CD14-positive monocyte (primary cell): ENCODE measurements around the gene PRR5. TPM values are rescaled to one million over a fixed set of nuclear protein-coding genes. Genes with fewer than 3 reads are reported as not detected.

Source experiments
- DNase-seq, 3 donors: peaks; one replicate each; pipeline ENCODE4 v3.0.0-alpha.2; 2011 to 2022
- H2AFZ ChIP-seq: 2 replicates; pipeline ENCODE4 v1.6.0; 2012; ENCODE audit warnings: mild to moderate bottlenecking, low read depth, low read length, inconsistent platforms; ENCODE audit not compliant: insufficient read depth, poor library complexity, severe bottlenecking
- H3K27ac ChIP-seq, 2 donors: 1 replicate in 1 of 2; 2 replicates in 1 of 2; pipeline ENCODE4 v1.5.1; 2012 to 2013; ENCODE audit warnings: low read length in 2 of 2, control low read depth in 1 of 2, inconsistent platforms in 1 of 2, low read depth in 1 of 2, mild to moderate bottlenecking in 1 of 2
- H3K27me3 ChIP-seq, 2 donors: one replicate each; pipeline versions ENCODE4 v1.6.0 to v1.6.1; 2011 to 2013; ENCODE audit warnings: low read length in 2 of 2; ENCODE audit not compliant: control insufficient read depth in 2 of 2, insufficient read depth in 2 of 2
- H3K36me3 ChIP-seq, 2 donors: replicated peaks in 1 of 2; 1 replicate in 1 of 2; 2 replicates in 1 of 2; pipeline versions ENCODE4 v1.5.1 to v1.6.1; 2012 to 2013; ENCODE audit warnings: low read length in 2 of 2, control low read depth in 1 of 2, inconsistent platforms in 1 of 2, mild to moderate bottlenecking in 1 of 2; ENCODE audit not compliant: insufficient read depth in 2 of 2, control insufficient read depth in 1 of 2
- H3K4me1 ChIP-seq, 2 donors: 1 replicate in 1 of 2; 2 replicates in 1 of 2; pipeline versions ENCODE4 v1.5.1 to v1.6.1; 2012 to 2013; ENCODE audit warnings: low read length in 2 of 2, control low read depth in 1 of 2, inconsistent platforms in 1 of 2, mild to moderate bottlenecking in 1 of 2, moderate library complexity in 1 of 2; ENCODE audit not compliant: insufficient read depth in 2 of 2, control insufficient read depth in 1 of 2
- H3K4me2 ChIP-seq: replicated peaks from 2 replicates; pipeline ENCODE3; 2012; ENCODE audit warnings: low read length, moderate library complexity, mild to moderate bottlenecking; ENCODE audit not compliant: poor library complexity, severe bottlenecking; ENCODE audit errors: extremely low read depth
- H3K4me3 ChIP-seq, 3 experiments: fragments of 200-600 bp in 1 of 3; sonication (generic) in 1 of 3; replicated peaks in 1 of 3; 1 replicate in 2 of 3; 2 replicates in 1 of 3; pipeline ENCODE4 v1.5.1; 2011 to 2013; ENCODE audit warnings: low read length in 3 of 3, mild to moderate bottlenecking in 3 of 3, control low read depth in 2 of 3, low read depth in 2 of 3, inconsistent platforms in 1 of 3, moderate library complexity in 1 of 3
- H3K79me2 ChIP-seq: 2 replicates; pipeline ENCODE4 v1.6.0; 2012; ENCODE audit warnings: mild to moderate bottlenecking, control low read depth, inconsistent platforms, low read length, moderate library complexity; ENCODE audit not compliant: insufficient read depth
- H3K9ac ChIP-seq: 2 replicates; pipeline ENCODE4 v1.6.0; 2017; ENCODE audit warnings: low read length, mild to moderate bottlenecking; ENCODE audit not compliant: insufficient read depth, poor library complexity, severe bottlenecking
- H3K9me3 ChIP-seq, 2 donors: replicated peaks in 1 of 2; 1 replicate in 1 of 2; 2 replicates in 1 of 2; pipeline versions ENCODE4 v1.5.1 to v1.6.1; 2012 to 2013; ENCODE audit warnings: low read length in 2 of 2, control low read depth in 1 of 2; ENCODE audit not compliant: control insufficient read depth in 1 of 2, insufficient read depth in 1 of 2
- H4K20me1 ChIP-seq: 2 replicates; pipeline ENCODE4 v1.6.0; 2012; ENCODE audit warnings: mild to moderate bottlenecking, low read length, control low read depth, moderate library complexity; ENCODE audit not compliant: insufficient read depth
- H3K27ac Mint-ChIP-seq, 7 donors: one replicate each; pipeline ENCODE4 v1.8.0; 2020; ENCODE audit warnings: mild to moderate bottlenecking in 7 of 7, mixed read lengths in 7 of 7, moderate library complexity in 6 of 7, inconsistent platforms in 2 of 7
- H3K27me3 Mint-ChIP-seq, 3 donors: one replicate each; pipeline ENCODE4 v1.8.0; 2021 to 2022; ENCODE audit warnings: low read depth in 3 of 3, mild to moderate bottlenecking in 3 of 3, mixed read lengths in 3 of 3, moderate library complexity in 3 of 3, inconsistent platforms in 1 of 3
- H3K36me3 Mint-ChIP-seq, 2 donors: one replicate each; pipeline ENCODE4 v1.8.0; 2020; ENCODE audit warnings: mixed read lengths in 2 of 2, inconsistent platforms in 1 of 2, mild to moderate bottlenecking in 1 of 2
- H3K4me1 Mint-ChIP-seq: one replicate; pipeline ENCODE4 v1.8.0; 2020; ENCODE audit warnings: mild to moderate bottlenecking, mixed read lengths
- H3K4me3 Mint-ChIP-seq, 2 donors: one replicate each; pipeline ENCODE4 v1.8.0; 2020; ENCODE audit warnings: mild to moderate bottlenecking in 2 of 2, mixed read lengths in 2 of 2, moderate library complexity in 1 of 2
- H3K9me3 Mint-ChIP-seq, 7 donors: one replicate each; pipeline ENCODE4 v1.8.0; 2020 to 2022; ENCODE audit warnings: mixed read lengths in 7 of 7, mild to moderate bottlenecking in 6 of 7, moderate library complexity in 6 of 7, inconsistent platforms in 2 of 7
- WGBS: methylation state at CpG from one replicate; pipeline ENCODE4 v1.1.5; 2013; ENCODE audit warnings: missing lambda C conversion rate; ENCODE audit not compliant: insufficient coverage; 5-methylcytosine and 5-hydroxymethylcytosine counted together
- intact Hi-C, 2 donors: fragments of 100-400 bp; cut with micrococcal nuclease; formaldehyde crosslinking; loops; one replicate each; pipeline versions ENCODE4 v1.15.0 to v1.15.1; 2023
- polyA plus RNA-seq, 3 donors: library from polyadenylated mRNA; depleted of rRNA in 1 of 3; unstranded in 2 of 3; stranded (reverse) in 1 of 3; fragments of 300-500 nt in 2 of 3; fragments of >200 nt in 1 of 3; fragmentation: Illumina TruSeq in 2 of 3; gene quantifications; 1 replicate in 2 of 3; 2 replicates in 1 of 3; pipeline ENCODE4 v1.2.3, GENCODE V29; 2012 to 2021
- TF ChIP-seq, protein P1 (sequence below): fragments of 200-600 bp; IDR thresholded peaks from one replicate; pipeline ENCODE4 v1.8.0; 2022; ENCODE audit warnings: antibody characterized with exemption, mild to moderate bottlenecking

Gene PRR5
- polyA plus RNA-seq, 3 donors = 0.66 to 1.5 (median 1.2) TPM

- 90% methylated on average over 4 of the region's 5 CpGs for WGBS
- H3K4me1 ChIP-seq = no peaks in the 10 kb centered on the region
- H2AFZ ChIP-seq = no peak overlapping the region
- no peaks in the 10 kb centered on the region for H3K27me3 ChIP-seq
- peaks cover 9 to 13% of the 10 kb centered on the region in 2 donors for H3K9me3 ChIP-seq
- intact Hi-C loops = no loop called here
- no peak overlapping the region for H3K9ac ChIP-seq
- Mint-ChIP-seq H3K4me3 (no peak overlapping the region), H3K9me3 (peaks cover 3 to 21% (median 8%) of the 10 kb centered on the region in 7 donors), H3K4me1 (no peaks in the 10 kb centered on the region), H3K27ac (no peak overlapping the region), H3K27me3 (peaks cover 0 to 8% (median 6%) of the 10 kb centered on the region in 3 donors), H3K36me3 (no peaks in the 10 kb centered on the region)
- TF ChIP-seq, protein P1, sequence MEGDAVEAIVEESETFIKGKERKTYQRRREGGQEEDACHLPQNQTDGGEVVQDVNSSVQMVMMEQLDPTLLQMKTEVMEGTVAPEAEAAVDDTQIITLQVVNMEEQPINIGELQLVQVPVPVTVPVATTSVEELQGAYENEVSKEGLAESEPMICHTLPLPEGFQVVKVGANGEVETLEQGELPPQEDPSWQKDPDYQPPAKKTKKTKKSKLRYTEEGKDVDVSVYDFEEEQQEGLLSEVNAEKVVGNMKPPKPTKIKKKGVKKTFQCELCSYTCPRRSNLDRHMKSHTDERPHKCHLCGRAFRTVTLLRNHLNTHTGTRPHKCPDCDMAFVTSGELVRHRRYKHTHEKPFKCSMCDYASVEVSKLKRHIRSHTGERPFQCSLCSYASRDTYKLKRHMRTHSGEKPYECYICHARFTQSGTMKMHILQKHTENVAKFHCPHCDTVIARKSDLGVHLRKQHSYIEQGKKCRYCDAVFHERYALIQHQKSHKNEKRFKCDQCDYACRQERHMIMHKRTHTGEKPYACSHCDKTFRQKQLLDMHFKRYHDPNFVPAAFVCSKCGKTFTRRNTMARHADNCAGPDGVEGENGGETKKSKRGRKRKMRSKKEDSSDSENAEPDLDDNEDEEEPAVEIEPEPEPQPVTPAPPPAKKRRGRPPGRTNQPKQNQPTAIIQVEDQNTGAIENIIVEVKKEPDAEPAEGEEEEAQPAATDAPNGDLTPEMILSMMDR = no peak
- no peak overlapping the region for H3K27ac ChIP-seq
- no peak overlapping the region for H3K4me3 ChIP-seq
- DNase-seq = no peak
- H4K20me1 ChIP-seq = no peaks in the 10 kb centered on the region
- H3K79me2 ChIP-seq = no peaks in the 10 kb centered on the region
- no peak overlapping the region for H3K4me2 ChIP-seq
- H3K36me3 ChIP-seq = no peaks in the 10 kb centered on the region
Observed at GRCh38 chr22:44775862-44776261, 73.9 kb downstream of the PRR5 start.

- Histone ChIP-seq H3K27ac (no peak overlapping the region), H3K4me1 (no peaks in the 10 kb centered on the region), H3K79me2 (no peaks in the 10 kb centered on the region), H2AFZ (no peak overlapping the region), H3K27me3 (no peaks in the 10 kb centered on the region), H3K4me2 (no peak overlapping the region), H4K20me1 (no peaks in the 10 kb centered on the region), H3K9ac (no peak overlapping the region), H3K9me3 (peaks cover 9 to 13% of the 10 kb centered on the region in 2 donors), H3K36me3 (no peaks in the 10 kb centered on the region), H3K4me3 (no peak overlapping the region)
- H3K4me1 Mint-ChIP-seq = no peaks in the 10 kb centered on the region
- H3K27me3 Mint-ChIP-seq = peaks cover 0 to 8% (median 6%) of the 10 kb centered on the region in 3 donors
- no peaks in the 10 kb centered on the region for H3K36me3 Mint-ChIP-seq
- intact Hi-C loops = no loop called here
- WGBS = 93% methylated on average over 8 of the region's 16 CpGs
- H3K4me3 Mint-ChIP-seq = no peak overlapping the region
- H3K27ac Mint-ChIP-seq = no peak overlapping the region
- TF ChIP-seq, protein P1 = no peak
- no peak for DNase-seq
- H3K9me3 Mint-ChIP-seq = peaks cover 3 to 20% (median 8%) of the 10 kb centered on the region in 7 donors
Observed at GRCh38 chr22:44776605-44777363, 74.8 kb downstream of the PRR5 start.
